A549 (cell line): ENCODE data around the gene DCDC2.

ENCODE experiments used
- CHD2 ChIP-seq: fragments of 150-350 bp; IDR thresholded peaks from 2 replicates; pipeline ENCODE4 v1.6.1; 2014; ENCODE audit warnings: low read length; ENCODE audit not compliant: partially characterized antibody
- CHD4 ChIP-seq: fragments of 200-600 bp; sonication (generic); IDR thresholded peaks from 2 replicates; pipeline ENCODE4 v1.6.1; 2016; ENCODE audit warnings: antibody characterized with exemption, mild to moderate bottlenecking, borderline replicate concordance
- CTCF ChIP-seq: fragments of >200 bp; sonication (Bioruptor Twin); formaldehyde crosslinking; IDR thresholded peaks from 3 replicates; pipeline ENCODE4 v1.5.1; 2016
- EHMT2 ChIP-seq: fragments of 200-600 bp; sonication (generic); IDR thresholded peaks from 2 replicates; pipeline ENCODE4 v1.6.1; 2016; ENCODE audit warnings: antibody characterized with exemption, low read depth, mild to moderate bottlenecking, moderate library complexity
- GATA3 ChIP-seq: IDR thresholded peaks from 2 replicates; pipeline ENCODE4 v1.6.1; 2012; ENCODE audit warnings: borderline replicate concordance
- HMGXB4 ChIP-seq: fragments of 250-450 bp; sonication (Bioruptor Pico); IDR thresholded peaks from 2 replicates; pipeline ENCODE4 v1.5.0; 2021; ENCODE audit warnings: mild to moderate bottlenecking, moderate library complexity, borderline replicate concordance
- JUN ChIP-seq, 2 experiments: fragments of >200 bp; sonication (Bioruptor Twin); formaldehyde crosslinking; IDR thresholded peaks; 2 replicates in 1 of 2; 3 replicates in 1 of 2; pipeline ENCODE4 v1.6.1; 2016 to 2017
- MAZ ChIP-seq: fragments of 150-350 bp; IDR thresholded peaks from 2 replicates; pipeline ENCODE4 v1.6.1; 2014; ENCODE audit warnings: antibody characterized with exemption, low read depth, low read length, borderline replicate concordance
- POLR2A ChIP-seq: IDR thresholded peaks from 2 replicates; pipeline ENCODE4 v1.6.1; 2012; ENCODE audit warnings: mild to moderate bottlenecking, low read length
- ZFP36 ChIP-seq: fragments of 450-650 bp; IDR thresholded peaks from 2 replicates; pipeline ENCODE4 v1.6.1; 2014; ENCODE audit warnings: borderline replicate concordance; ENCODE audit not compliant: partially characterized antibody
- ZSCAN20 ChIP-seq: fragments of 250-450 bp; sonication (Bioruptor Pico); IDR thresholded peaks from 2 replicates; pipeline ENCODE4 v1.8.0; 2022; ENCODE audit warnings: mild to moderate bottlenecking, moderate library complexity

- TF ChIP-seq POLR2A (no peak), CTCF (no peak), ZSCAN20 (CRISPR knock-in tag) (no peak), HMGXB4 (no peak), JUN (IDR thresholded peaks at IDR 0.05) (no peak), GATA3 (no peak), ZFP36 (no peak), MAZ (no peak), CHD4 (no peak), CHD2 (no peak), EHMT2 (no peak)
These were observed 132.0 kb downstream of the DCDC2 start for GRCh38 chr6:24225838-24226237.
